GM12891 (cell line): ENCODE data around the gene NAT10.

Source experiments
- POLR2A ChIP-seq: IDR thresholded peaks from 2 replicates; pipeline ENCODE4 v1.6.1; 2011; ENCODE audit warnings: low read depth, low read length, control low read depth
- POLR2AphosphoS5 ChIP-seq: IDR thresholded peaks from 2 replicates; pipeline ENCODE4 v1.6.1; 2011; ENCODE audit warnings: low read depth, low read length, control low read depth
- SPI1 ChIP-seq: IDR thresholded peaks from 2 replicates; pipeline ENCODE4 v1.6.1; 2011; ENCODE audit warnings: low read depth, low read length, control low read depth
- TAF1 ChIP-seq: IDR thresholded peaks from 2 replicates; pipeline ENCODE4 v1.6.1; 2011; ENCODE audit warnings: low read depth, low read length, control low read depth

- no peak for TF ChIP-seq POLR2A
- no peak for TF ChIP-seq TAF1
- no peak for TF ChIP-seq POLR2AphosphoS5
- TF ChIP-seq SPI1, result no peak
Observed at GRCh38 chr11:34136420-34136819, 31.0 kb downstream of the NAT10 start.
